Tibial nerve (tissue), 3 donors: ENCODE measurements around the gene CDC20.

Experiments
- POLR2A ChIP-seq, 2 donors: fragments of 450-650 bp; IDR thresholded peaks; one replicate each; pipeline ENCODE4 v1.6.1; 2017; ENCODE audit warnings: antibody characterized with exemption in 2 of 2, mild to moderate bottlenecking in 2 of 2, moderate library complexity in 2 of 2
- TF ChIP-seq, protein P1 (sequence below), 5 experiments: fragments of 200-600 bp in 3 of 5; fragments of 450-650 bp in 2 of 5; sonication (generic) in 3 of 5; IDR thresholded peaks; one replicate each; pipeline ENCODE4 v1.5.1; 2016 to 2019; ENCODE audit warnings: antibody characterized with exemption in 5 of 5, mild to moderate bottlenecking in 3 of 5, moderate library complexity in 2 of 5

DNA sequence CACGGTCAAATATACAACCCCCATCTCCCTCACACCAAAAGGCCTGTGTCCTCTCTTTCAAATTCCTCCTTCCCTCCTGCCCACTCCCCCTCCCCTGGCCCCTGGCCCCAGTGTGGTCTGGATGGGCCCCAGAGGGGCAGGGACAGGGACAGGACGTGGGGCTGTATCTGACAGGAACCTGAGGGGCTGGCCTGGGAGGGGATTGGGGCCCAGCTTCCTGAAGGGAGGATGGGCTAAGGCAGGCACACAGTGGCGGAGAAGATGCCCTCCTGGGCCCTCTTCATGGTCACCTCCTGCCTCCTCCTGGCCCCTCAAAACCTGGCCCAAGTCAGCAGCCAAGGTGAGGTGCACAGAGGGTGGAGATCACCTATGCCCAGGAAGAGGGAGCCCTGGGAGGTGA is 21.2 kb upstream of the CDC20 start, which contains the start of gene MPL:
- TF ChIP-seq, protein P1, sequence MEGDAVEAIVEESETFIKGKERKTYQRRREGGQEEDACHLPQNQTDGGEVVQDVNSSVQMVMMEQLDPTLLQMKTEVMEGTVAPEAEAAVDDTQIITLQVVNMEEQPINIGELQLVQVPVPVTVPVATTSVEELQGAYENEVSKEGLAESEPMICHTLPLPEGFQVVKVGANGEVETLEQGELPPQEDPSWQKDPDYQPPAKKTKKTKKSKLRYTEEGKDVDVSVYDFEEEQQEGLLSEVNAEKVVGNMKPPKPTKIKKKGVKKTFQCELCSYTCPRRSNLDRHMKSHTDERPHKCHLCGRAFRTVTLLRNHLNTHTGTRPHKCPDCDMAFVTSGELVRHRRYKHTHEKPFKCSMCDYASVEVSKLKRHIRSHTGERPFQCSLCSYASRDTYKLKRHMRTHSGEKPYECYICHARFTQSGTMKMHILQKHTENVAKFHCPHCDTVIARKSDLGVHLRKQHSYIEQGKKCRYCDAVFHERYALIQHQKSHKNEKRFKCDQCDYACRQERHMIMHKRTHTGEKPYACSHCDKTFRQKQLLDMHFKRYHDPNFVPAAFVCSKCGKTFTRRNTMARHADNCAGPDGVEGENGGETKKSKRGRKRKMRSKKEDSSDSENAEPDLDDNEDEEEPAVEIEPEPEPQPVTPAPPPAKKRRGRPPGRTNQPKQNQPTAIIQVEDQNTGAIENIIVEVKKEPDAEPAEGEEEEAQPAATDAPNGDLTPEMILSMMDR (IDR thresholded peaks at IDR 0.05) = no peak
- TF ChIP-seq POLR2A (IDR thresholded peaks at IDR 0.05) = no peak
